Endothelial cell of umbilical vein (primary cell): ENCODE measurements around the gene SDK2. TPM values are rescaled to one million over a fixed set of nuclear protein-coding genes. Genes with fewer than 3 reads are reported as not detected.

Experiments
- BruUV-seq: library from RNA; stranded (reverse); fragments of 400-500 nt; replicated peaks from 2 replicates; lab custom pipeline; 2021; lab: Mats Ljungman, UMichigan
- CTCF ChIA-PET: fragments of 300-600, 350-600 bp; sonication (Branson Sonifier 250); formaldehyde crosslinking; loops from one replicate; lab custom pipeline; 2021; ENCODE audit warnings: antibody characterized with exemption, inconsistent platforms; lab: Charles Lee
- POLR2A ChIA-PET: fragments of 300-600, 350-600 bp; sonication (Branson Sonifier 250); formaldehyde crosslinking; loops from one replicate; lab custom pipeline; 2021; ENCODE audit warnings: antibody characterized with exemption, inconsistent platforms; lab: Charles Lee
- DNase-seq: peaks from one replicate; pipeline ENCODE4 v3.0.0-alpha.2; 2011; ENCODE audit warnings: low read depth, low spot score
- FAIRE-seq: peaks from 2 replicates; lab custom pipeline; 2011; peaks lifted over from hg19 to GRCh38; lab: Jason Lieb, UNC
- H2AFZ ChIP-seq: 2 replicates; pipeline ENCODE4 v1.6.0; 2012; ENCODE audit warnings: low read depth, low read length, control low read depth, inconsistent platforms
- H3K27ac ChIP-seq: 2 replicates; pipeline ENCODE4 v1.5.1; 2011; ENCODE audit warnings: low read depth, mild to moderate bottlenecking, control low read depth, low read length, moderate library complexity; ENCODE audit not compliant: insufficient read depth
- H3K27me3 ChIP-seq, 2 experiments: 2 replicates each; pipeline versions ENCODE4 v1.6.0 to v1.6.1; 2011; ENCODE audit warnings: low read length in 2 of 2, mixed read lengths in 1 of 2; ENCODE audit not compliant: control insufficient read depth in 2 of 2, insufficient read depth in 2 of 2
- H3K36me3 ChIP-seq, 2 experiments: 2 replicates in 1 of 2; 3 replicates in 1 of 2; pipeline ENCODE4 v1.5.1; 2011; ENCODE audit warnings: low read length in 2 of 2, mild to moderate bottlenecking in 1 of 2, moderate library complexity in 1 of 2; ENCODE audit not compliant: control insufficient read depth in 2 of 2, insufficient read depth in 2 of 2; ENCODE audit errors: extremely low read depth in 1 of 2
- H3K4me1 ChIP-seq: 3 replicates; pipeline ENCODE4 v1.5.1; 2011; ENCODE audit warnings: mild to moderate bottlenecking, low read length; ENCODE audit not compliant: control insufficient read depth, insufficient read depth; ENCODE audit errors: extremely low read depth
- H3K4me2 ChIP-seq: 2 replicates; pipeline ENCODE4 v1.6.1; 2011; ENCODE audit warnings: low read length, control low read depth, mixed read lengths; ENCODE audit not compliant: insufficient read depth
- H3K4me3 ChIP-seq, 3 experiments: fragments of 200-600 bp in 1 of 3; sonication (generic), shearing (Covaris generic) in 1 of 3; replicated peaks in 1 of 3; 2 replicates each; pipeline ENCODE4 v1.5.1; 2011 to 2016; ENCODE audit warnings: control low read depth in 3 of 3, low read length in 3 of 3, mild to moderate bottlenecking in 2 of 3, inconsistent platforms in 1 of 3, low read depth in 1 of 3, moderate library complexity in 1 of 3; ENCODE audit not compliant: insufficient read depth in 1 of 3
- H3K79me2 ChIP-seq: 2 replicates; pipeline ENCODE4 v1.6.0; 2012; ENCODE audit warnings: low read length, inconsistent platforms; ENCODE audit not compliant: control insufficient read depth, insufficient read depth
- H3K9ac ChIP-seq: replicated peaks from 2 replicates; pipeline ENCODE3; 2011; ENCODE audit warnings: low read length, control low read depth; ENCODE audit not compliant: insufficient read depth; ENCODE audit errors: extremely low read depth
- H3K9me1 ChIP-seq: replicated peaks from 3 replicates; pipeline ENCODE4 v1.6.0; 2011; ENCODE audit warnings: mild to moderate bottlenecking, low read length; ENCODE audit not compliant: control insufficient read depth, insufficient read depth; ENCODE audit errors: extremely low read depth
- H3K9me3 ChIP-seq: replicated peaks from 2 replicates; pipeline ENCODE4 v1.5.1; 2012; ENCODE audit warnings: low read length, inconsistent platforms; ENCODE audit not compliant: control insufficient read depth, insufficient read depth
- H4K20me1 ChIP-seq: replicated peaks from 2 replicates; pipeline ENCODE3; 2011; ENCODE audit warnings: mild to moderate bottlenecking, low read length; ENCODE audit not compliant: control insufficient read depth, insufficient read depth; ENCODE audit errors: extremely low read depth
- CTCF ChIP-seq, 2 donors: IDR thresholded peaks; 1 replicate in 1 of 2; 2 replicates in 1 of 2; pipeline ENCODE4 v1.5.1; 2011; ENCODE audit warnings: low read length in 2 of 2, mild to moderate bottlenecking in 2 of 2, moderate library complexity in 2 of 2, control low read depth in 1 of 2, inconsistent platforms in 1 of 2, low read depth in 1 of 2; ENCODE audit not compliant: insufficient read depth in 1 of 2; ENCODE audit errors: extremely low read depth in 1 of 2
- EZH2 ChIP-seq: IDR thresholded peaks from 2 replicates; pipeline ENCODE4 v1.6.1; 2012; ENCODE audit warnings: borderline replicate concordance, low read depth, mild to moderate bottlenecking, moderate library complexity, low read length, inconsistent platforms; ENCODE audit not compliant: severe bottlenecking
- GATA2 ChIP-seq: IDR thresholded peaks from 2 replicates; pipeline ENCODE4 v1.7.0; 2011; ENCODE audit warnings: low read depth, mild to moderate bottlenecking, moderate library complexity, mixed read lengths, low read length; ENCODE audit not compliant: insufficient read length, insufficient read depth
- JUN ChIP-seq: IDR thresholded peaks from 2 replicates; pipeline ENCODE4 v1.6.1; 2011; ENCODE audit warnings: borderline replicate concordance, low read depth; ENCODE audit not compliant: insufficient read length, insufficient read depth
- MAX ChIP-seq: IDR thresholded peaks from 2 replicates; pipeline ENCODE4 v1.6.1; 2011; ENCODE audit not compliant: insufficient read depth, insufficient read length
- MYC ChIP-seq: IDR thresholded peaks from one replicate; pipeline ENCODE4 v1.6.1; 2011; ENCODE audit warnings: mild to moderate bottlenecking, low read depth, low read length
- POLR2A ChIP-seq: IDR thresholded peaks from 2 replicates; pipeline ENCODE4 v1.6.1; 2012; ENCODE audit warnings: low read depth, mild to moderate bottlenecking, control low read depth, low read length
- POLR2AphosphoS5 ChIP-seq: IDR thresholded peaks from 2 replicates; pipeline ENCODE4 v1.6.1; 2012; ENCODE audit warnings: low read depth, mild to moderate bottlenecking, control low read depth, low read length, moderate library complexity; ENCODE audit not compliant: insufficient read depth
- dilution Hi-C: fragments of 300-500 bp; cut with MboI; formaldehyde crosslinking; loops from one replicate; pipeline ENCODE4 v1.15.0; 2019; ENCODE audit warnings: low sequenced_read_pairs; ENCODE audit not compliant: extremely low pct_ligation_motif_present
- intact Hi-C: fragments of 100-400 bp; cut with micrococcal nuclease; formaldehyde crosslinking; loops from one replicate; pipeline ENCODE4 v1.10.0; 2022
- polyA plus RNA-seq, 4 experiments: library from polyadenylated mRNA; depleted of rRNA in 3 of 4; stranded (reverse) in 3 of 4; unstranded in 1 of 4; fragments of >200 nt; gene quantifications; 2 replicates each; pipeline versions ENCODE4 v1.2.1 to v1.2.3, GENCODE V29; 2011 to 2012; ENCODE audit warnings: missing spikeins in 1 of 4
- total RNA-seq: library from RNA; stranded (reverse); gene quantifications from 2 replicates; pipeline ENCODE4 v1.2.3, GENCODE V29; 2021

Gene SDK2
- total and polyA plus RNA-seq, 2 donors (not counting 3 experiments of a cell fraction or from before 2014, with no cell fraction given): not detected

- TF ChIP-seq POLR2AphosphoS5 (no peak), GATA2 (no peak), POLR2A (no peak), JUN (no peak), MAX (no peak), EZH2 (no peak), CTCF (IDR thresholded peaks at IDR 0.05; ENCODE audit: extremely low read depth in 1 of 2, insufficient read depth in 1 of 2, low read depth in 1 of 2, low read length in 2 of 2) (no peak), MYC (no peak)
- FAIRE-seq (no peak), DNase-seq (no peak)
- BruUV-seq: no TSS peak
- peaks cover 21% of the 10 kb centered on the region for H3K79me2 ChIP-seq
- no peaks in the 10 kb centered on the region for H3K27me3 ChIP-seq
- POLR2A ChIA-PET: no interaction called here
- no peak overlapping the region for H3K9ac ChIP-seq
- H3K9me1 ChIP-seq: no peaks in the 10 kb centered on the region
- intact Hi-C loops: no loop called here
- H3K36me3 ChIP-seq: peaks cover 0 to 8% of the 10 kb centered on the region in 2 experiments
- CTCF ChIA-PET: no interaction called here
- no peaks in the 10 kb centered on the region for H3K9me3 ChIP-seq
- H3K4me2 ChIP-seq: no peak overlapping the region
- no peak overlapping the region for H3K27ac ChIP-seq
- H4K20me1 ChIP-seq: no peaks in the 10 kb centered on the region
- peaks cover 6% of the 10 kb centered on the region for H3K4me1 ChIP-seq
- dilution Hi-C loops: no loop called here
- H2AFZ ChIP-seq: no peak overlapping the region
- H3K4me3 ChIP-seq: no peak overlapping the region
These were observed 358.7 kb downstream of the SDK2 start for GRCh38 chr17:73285603-73285908.
